ES-I3 (cell line): ENCODE measurements around the gene DMXL1.
"Not testable (repeated sequence)": the region's sequence is repeated elsewhere in the genome, so short reads cannot be mapped to it uniquely, and the experiment has no call there.

Source experiments
- H3K36me3 ChIP-seq: 2 replicates; pipeline ENCODE4 v1.6.1; 2013; ENCODE audit warnings: mild to moderate bottlenecking, low read length, control low read depth, moderate library complexity; ENCODE audit not compliant: insufficient read depth
- H3K4me1 ChIP-seq: 2 replicates; pipeline ENCODE4 v1.6.1; 2013; ENCODE audit warnings: mild to moderate bottlenecking, control low read depth, low read length; ENCODE audit not compliant: insufficient read depth
- H3K9ac ChIP-seq: 2 replicates; pipeline ENCODE4 v1.6.1; 2013; ENCODE audit warnings: low read depth, mild to moderate bottlenecking, low read length, moderate library complexity
- H3K9me3 ChIP-seq: 2 replicates; pipeline ENCODE4 v1.6.1; 2013; ENCODE audit warnings: mild to moderate bottlenecking, low read length, moderate library complexity; ENCODE audit not compliant: control insufficient read depth, insufficient read depth

The DMXL1 gene

GRCh38 chr5:119220576-119221197 is 149.8 kb downstream of the DMXL1 start:
- Histone ChIP-seq H3K9me3 (no peaks in the 10 kb centered on the region), H3K36me3 (no peaks in the 10 kb centered on the region; the same call in 1 of the 2 replicates), H3K4me1 (no peaks in the 10 kb centered on the region), H3K9ac (no peak overlapping the region)

- Histone ChIP-seq H3K4me1 (no peaks in the 10 kb centered on the region), H3K9me3 (no peaks in the 10 kb centered on the region), H3K36me3 (no peaks in the 10 kb centered on the region; the same call in 1 of the 2 replicates), H3K9ac (no peak overlapping the region)
These were observed 150.4 kb downstream of the DMXL1 start for GRCh38 chr5:119221330-119221729.

- peaks cover 6% of the 10 kb centered on the region; the same call in 1 of the 2 replicates for H3K36me3 ChIP-seq
- H3K9me3 ChIP-seq, result no peaks in the 10 kb centered on the region
- H3K9ac ChIP-seq, result no peak overlapping the region
- no peaks in the 10 kb centered on the region for H3K4me1 ChIP-seq
These were observed 159.1 kb downstream of the DMXL1 start for GRCh38 chr5:119229950-119230349.

GRCh38 chr5:119238265-119239118 is 167.6 kb downstream of the DMXL1 start:
- Histone ChIP-seq H3K4me1 (no peaks in the 10 kb centered on the region), H3K9me3 (no peaks in the 10 kb centered on the region), H3K9ac (no peak overlapping the region), H3K36me3 (peaks cover 6% of the 10 kb centered on the region; the same call in 1 of the 2 replicates)

- no peak overlapping the region for H3K9ac ChIP-seq
- H3K4me1 ChIP-seq, result peaks cover 4% of the 10 kb centered on the region
- H3K9me3 ChIP-seq, result no peaks in the 10 kb centered on the region
These were observed 168.2 kb downstream of the DMXL1 start for GRCh38 chr5:119239119-119239417.

GRCh38 chr5:119239826-119240225 is 168.9 kb downstream of the DMXL1 start:
- H3K4me1 ChIP-seq, result peaks cover 10% of the 10 kb centered on the region
- not testable (repeated sequence) for H3K9me3 ChIP-seq, H3K9ac ChIP-seq, H3K36me3 ChIP-seq

More at GRCh38 chr5:119239119-119239417, 168.2 kb downstream of the DMXL1 start:
- peaks cover 6% of the 10 kb centered on the region; the same call in 1 of the 2 replicates for H3K36me3 ChIP-seq

- H3K4me1 ChIP-seq, result peaks cover 10% of the 10 kb centered on the region
- no peaks in the 10 kb centered on the region for H3K36me3 ChIP-seq
- no peak overlapping the region for H3K9ac ChIP-seq
- no peaks in the 10 kb centered on the region for H3K9me3 ChIP-seq
These were observed 173.0 kb downstream of the DMXL1 start for GRCh38 chr5:119243888-119244287.

GRCh38 chr5:119250946-119251901 is 180.3 kb downstream of the DMXL1 start:
- peaks cover 6% of the 10 kb centered on the region for H3K9me3 ChIP-seq
- no peaks in the 10 kb centered on the region; the same call in 1 of the 2 replicates for H3K36me3 ChIP-seq
- no peak overlapping the region for H3K9ac ChIP-seq
- no peaks in the 10 kb centered on the region for H3K4me1 ChIP-seq

GRCh38 chr5:119255571-119256356 is 184.9 kb downstream of the DMXL1 start:
- Histone ChIP-seq H3K9ac (no peak overlapping the region), H3K9me3 (peaks cover 9% of the 10 kb centered on the region), H3K36me3 (no peaks in the 10 kb centered on the region; the same call in 1 of the 2 replicates), H3K4me1 (no peaks in the 10 kb centered on the region)

GRCh38 chr5:119257613-119258012 is 186.7 kb downstream of the DMXL1 start:
- Histone ChIP-seq H3K9me3 (peaks cover 9% of the 10 kb centered on the region), H3K4me1 (no peaks in the 10 kb centered on the region), H3K36me3 (no peaks in the 10 kb centered on the region; the same call in 1 of the 2 replicates), H3K9ac (no peak overlapping the region)

- Histone ChIP-seq H3K36me3 (no peaks in the 10 kb centered on the region), H3K9me3 (no peaks in the 10 kb centered on the region; the same call in 1 of the 2 replicates), H3K9ac (no peak overlapping the region), H3K4me1 (no peaks in the 10 kb centered on the region)
These were observed 192.8 kb downstream of the DMXL1 start for GRCh38 chr5:119263639-119264038.

GRCh38 chr5:119264186-119264585 is 193.3 kb downstream of the DMXL1 start:
- Histone ChIP-seq H3K9ac (no peak overlapping the region), H3K4me1 (no peaks in the 10 kb centered on the region), H3K9me3 (no peaks in the 10 kb centered on the region; the same call in 1 of the 2 replicates), H3K36me3 (no peaks in the 10 kb centered on the region)

GRCh38 chr5:119267958-119268386 is 197.1 kb downstream of the DMXL1 start:
- Histone ChIP-seq H3K4me1 (peaks cover 2% of the 10 kb centered on the region), H3K36me3 (no peaks in the 10 kb centered on the region), H3K9me3 (no peaks in the 10 kb centered on the region; the same call in 1 of the 2 replicates), H3K9ac (peak overlapping the region; percentile 76)
